CD14-positive monocyte (primary cell): Measurements from ENCODE around the gene IL1RAPL1. TPM values are rescaled to one million over a fixed set of nuclear protein-coding genes. Genes with fewer than 3 reads are reported as not detected.

Experiments
- DNase-seq, 3 donors: peaks; one replicate each; pipeline ENCODE4 v3.0.0-alpha.2; 2011 to 2022
- H2AFZ ChIP-seq: 2 replicates; pipeline ENCODE4 v1.6.0; 2012; ENCODE audit warnings: mild to moderate bottlenecking, low read depth, low read length, inconsistent platforms; ENCODE audit not compliant: insufficient read depth, poor library complexity, severe bottlenecking
- H3K27ac ChIP-seq, 2 donors: 1 replicate in 1 of 2; 2 replicates in 1 of 2; pipeline ENCODE4 v1.5.1; 2012 to 2013; ENCODE audit warnings: low read length in 2 of 2, control low read depth in 1 of 2, inconsistent platforms in 1 of 2, low read depth in 1 of 2, mild to moderate bottlenecking in 1 of 2
- H3K27me3 ChIP-seq, 2 donors: one replicate each; pipeline versions ENCODE4 v1.6.0 to v1.6.1; 2011 to 2013; ENCODE audit warnings: low read length in 2 of 2; ENCODE audit not compliant: control insufficient read depth in 2 of 2, insufficient read depth in 2 of 2
- H3K36me3 ChIP-seq, 2 donors: replicated peaks in 1 of 2; 1 replicate in 1 of 2; 2 replicates in 1 of 2; pipeline versions ENCODE4 v1.5.1 to v1.6.1; 2012 to 2013; ENCODE audit warnings: low read length in 2 of 2, control low read depth in 1 of 2, inconsistent platforms in 1 of 2, mild to moderate bottlenecking in 1 of 2; ENCODE audit not compliant: insufficient read depth in 2 of 2, control insufficient read depth in 1 of 2
- H3K4me1 ChIP-seq, 2 donors: 1 replicate in 1 of 2; 2 replicates in 1 of 2; pipeline versions ENCODE4 v1.5.1 to v1.6.1; 2012 to 2013; ENCODE audit warnings: low read length in 2 of 2, control low read depth in 1 of 2, inconsistent platforms in 1 of 2, mild to moderate bottlenecking in 1 of 2, moderate library complexity in 1 of 2; ENCODE audit not compliant: insufficient read depth in 2 of 2, control insufficient read depth in 1 of 2
- H3K4me2 ChIP-seq: replicated peaks from 2 replicates; pipeline ENCODE3; 2012; ENCODE audit warnings: low read length, moderate library complexity, mild to moderate bottlenecking; ENCODE audit not compliant: poor library complexity, severe bottlenecking; ENCODE audit errors: extremely low read depth
- H3K4me3 ChIP-seq, 3 experiments: fragments of 200-600 bp in 1 of 3; sonication (generic) in 1 of 3; replicated peaks in 1 of 3; 1 replicate in 2 of 3; 2 replicates in 1 of 3; pipeline ENCODE4 v1.5.1; 2011 to 2013; ENCODE audit warnings: low read length in 3 of 3, mild to moderate bottlenecking in 3 of 3, control low read depth in 2 of 3, low read depth in 2 of 3, inconsistent platforms in 1 of 3, moderate library complexity in 1 of 3
- H3K79me2 ChIP-seq: 2 replicates; pipeline ENCODE4 v1.6.0; 2012; ENCODE audit warnings: mild to moderate bottlenecking, control low read depth, inconsistent platforms, low read length, moderate library complexity; ENCODE audit not compliant: insufficient read depth
- H3K9ac ChIP-seq: 2 replicates; pipeline ENCODE4 v1.6.0; 2017; ENCODE audit warnings: low read length, mild to moderate bottlenecking; ENCODE audit not compliant: insufficient read depth, poor library complexity, severe bottlenecking
- H3K9me3 ChIP-seq, 2 donors: replicated peaks in 1 of 2; 1 replicate in 1 of 2; 2 replicates in 1 of 2; pipeline versions ENCODE4 v1.5.1 to v1.6.1; 2012 to 2013; ENCODE audit warnings: low read length in 2 of 2, control low read depth in 1 of 2; ENCODE audit not compliant: control insufficient read depth in 1 of 2, insufficient read depth in 1 of 2
- H4K20me1 ChIP-seq: 2 replicates; pipeline ENCODE4 v1.6.0; 2012; ENCODE audit warnings: mild to moderate bottlenecking, low read length, control low read depth, moderate library complexity; ENCODE audit not compliant: insufficient read depth
- H3K27ac Mint-ChIP-seq, 7 donors: one replicate each; pipeline ENCODE4 v1.8.0; 2020; ENCODE audit warnings: mild to moderate bottlenecking in 7 of 7, mixed read lengths in 7 of 7, moderate library complexity in 6 of 7, inconsistent platforms in 2 of 7
- H3K27me3 Mint-ChIP-seq, 3 donors: one replicate each; pipeline ENCODE4 v1.8.0; 2021 to 2022; ENCODE audit warnings: low read depth in 3 of 3, mild to moderate bottlenecking in 3 of 3, mixed read lengths in 3 of 3, moderate library complexity in 3 of 3, inconsistent platforms in 1 of 3
- H3K36me3 Mint-ChIP-seq, 2 donors: one replicate each; pipeline ENCODE4 v1.8.0; 2020; ENCODE audit warnings: mixed read lengths in 2 of 2, inconsistent platforms in 1 of 2, mild to moderate bottlenecking in 1 of 2
- H3K4me1 Mint-ChIP-seq: one replicate; pipeline ENCODE4 v1.8.0; 2020; ENCODE audit warnings: mild to moderate bottlenecking, mixed read lengths
- H3K4me3 Mint-ChIP-seq, 2 donors: one replicate each; pipeline ENCODE4 v1.8.0; 2020; ENCODE audit warnings: mild to moderate bottlenecking in 2 of 2, mixed read lengths in 2 of 2, moderate library complexity in 1 of 2
- H3K9me3 Mint-ChIP-seq, 7 donors: one replicate each; pipeline ENCODE4 v1.8.0; 2020 to 2022; ENCODE audit warnings: mixed read lengths in 7 of 7, mild to moderate bottlenecking in 6 of 7, moderate library complexity in 6 of 7, inconsistent platforms in 2 of 7
- CTCF ChIP-seq: fragments of 200-600 bp; IDR thresholded peaks from one replicate; pipeline ENCODE4 v1.8.0; 2022; ENCODE audit warnings: antibody characterized with exemption, mild to moderate bottlenecking
- intact Hi-C, 2 donors: fragments of 100-400 bp; cut with micrococcal nuclease; formaldehyde crosslinking; loops; one replicate each; pipeline versions ENCODE4 v1.15.0 to v1.15.1; 2023
- polyA plus RNA-seq, 3 donors: library from polyadenylated mRNA; depleted of rRNA in 1 of 3; unstranded in 2 of 3; stranded (reverse) in 1 of 3; fragments of 300-500 nt in 2 of 3; fragments of >200 nt in 1 of 3; fragmentation: Illumina TruSeq in 2 of 3; gene quantifications; 1 replicate in 2 of 3; 2 replicates in 1 of 3; pipeline ENCODE4 v1.2.3, GENCODE V29; 2012 to 2021

IL1RAPL1 gene
- polyA plus RNA-seq, 3 donors: not detected

GRCh38 chrX:29661290-29661689 lies 1074.0 kb downstream of the IL1RAPL1 start:
- no peak for DNase-seq
- Histone ChIP-seq H3K4me2 (no peak overlapping the region), H3K27me3 (no peaks in the 10 kb centered on the region), H3K9me3 (no peaks in the 10 kb centered on the region), H3K79me2 (no peaks in the 10 kb centered on the region), H2AFZ (no peak overlapping the region), H4K20me1 (no peaks in the 10 kb centered on the region), H3K4me1 (no peaks in the 10 kb centered on the region), H3K9ac (no peak overlapping the region), H3K27ac (no peak overlapping the region), H3K4me3 (no peak overlapping the region), H3K36me3 (no peaks in the 10 kb centered on the region)
- no peaks in the 10 kb centered on the region for H3K4me1 Mint-ChIP-seq
- no peak overlapping the region for H3K27ac Mint-ChIP-seq
- peaks cover 0 to 2% (median 0%) of the 10 kb centered on the region in 7 donors for H3K9me3 Mint-ChIP-seq
- H3K36me3 Mint-ChIP-seq: no peaks in the 10 kb centered on the region
- intact Hi-C loops: no loop called here
- no peak overlapping the region for H3K4me3 Mint-ChIP-seq
- peaks cover 0 to 1% (median 0%) of the 10 kb centered on the region in 3 donors for H3K27me3 Mint-ChIP-seq
- no peak for TF ChIP-seq CTCF

GRCh38 chrX:29662101-29662500 lies 1074.9 kb downstream of the IL1RAPL1 start:
- Histone ChIP-seq H3K9ac (no peak overlapping the region), H3K4me2 (no peak overlapping the region), H3K9me3 (no peaks in the 10 kb centered on the region), H4K20me1 (no peaks in the 10 kb centered on the region), H2AFZ (no peak overlapping the region), H3K27me3 (no peaks in the 10 kb centered on the region), H3K4me1 (no peaks in the 10 kb centered on the region), H3K4me3 (no peak overlapping the region), H3K27ac (no peak overlapping the region), H3K36me3 (no peaks in the 10 kb centered on the region), H3K79me2 (no peaks in the 10 kb centered on the region)
- H3K27me3 Mint-ChIP-seq: peaks cover 0 to 1% (median 0%) of the 10 kb centered on the region in 3 donors
- no peaks in the 10 kb centered on the region for H3K4me1 Mint-ChIP-seq
- peaks cover 0 to 2% (median 0%) of the 10 kb centered on the region in 7 donors for H3K9me3 Mint-ChIP-seq
- TF ChIP-seq CTCF: no peak
- intact Hi-C loops: no loop called here
- no peak for DNase-seq
- no peak overlapping the region for H3K4me3 Mint-ChIP-seq
- H3K36me3 Mint-ChIP-seq: no peaks in the 10 kb centered on the region
- no peak overlapping the region for H3K27ac Mint-ChIP-seq
